ELF-1 (cell line): ENCODE data around the gene FNTB.

Source experiments
- DNase-seq: peaks from one replicate; pipeline ENCODE4 v3.0.0-alpha.2; 2016; ENCODE audit warnings: low read depth, low spot score

Gene FNTB

GRCh38 chr14:65052832-65053231 is 66.1 kb downstream of the FNTB start:
- no peak for DNase-seq

GRCh38 chr14:65053466-65053865 is 66.8 kb downstream of the FNTB start:
- DNase-seq: no peak

GRCh38 chr14:65054471-65055085 is 67.9 kb downstream of the FNTB start:
- DNase-seq: peak; percentile 28

- DNase-seq: no peak
Measured at GRCh38 chr14:65057695-65058094, 71.0 kb downstream of the FNTB start.

GRCh38 chr14:65062096-65063075 is 75.7 kb downstream of the FNTB start:
- DNase-seq: no peak

- peak; percentile 60 for DNase-seq
Measured at GRCh38 chr14:65065719-65066118, 79.0 kb downstream of the FNTB start.

GRCh38 chr14:65069874-65070413 is 83.2 kb downstream of the FNTB start:
- DNase-seq: no peak

GRCh38 chr14:65070471-65070976 is 83.8 kb downstream of the FNTB start:
- no peak for DNase-seq

GRCh38 chr14:65071544-65071943 is 84.8 kb downstream of the FNTB start:
- no peak for DNase-seq

GRCh38 chr14:65072256-65072655 is 85.6 kb downstream of the FNTB start:
- no peak for DNase-seq

- no peak for DNase-seq
Measured at GRCh38 chr14:65072937-65073336, 86.2 kb downstream of the FNTB start.

- no peak for DNase-seq
Measured at GRCh38 chr14:65073605-65074201, 87.0 kb downstream of the FNTB start.

GRCh38 chr14:65074449-65075150 is 87.9 kb downstream of the FNTB start:
- DNase-seq: no peak

- no peak for DNase-seq
Measured at GRCh38 chr14:65075628-65076325, 89.1 kb downstream of the FNTB start.

- no peak for DNase-seq
Measured at GRCh38 chr14:65077318-65077717, 90.6 kb downstream of the FNTB start.

- DNase-seq: no peak
Measured at GRCh38 chr14:65079201-65079600, 92.5 kb downstream of the FNTB start.

- DNase-seq: no peak
Measured at GRCh38 chr14:65079768-65080167, 93.1 kb downstream of the FNTB start.

- no peak for DNase-seq
Measured at GRCh38 chr14:65080960-65081747, 94.5 kb downstream of the FNTB start.

GRCh38 chr14:65082930-65083329 is 96.2 kb downstream of the FNTB start:
- DNase-seq: no peak
